ENCODE measurements around the gene ESRRA.

DNA sequence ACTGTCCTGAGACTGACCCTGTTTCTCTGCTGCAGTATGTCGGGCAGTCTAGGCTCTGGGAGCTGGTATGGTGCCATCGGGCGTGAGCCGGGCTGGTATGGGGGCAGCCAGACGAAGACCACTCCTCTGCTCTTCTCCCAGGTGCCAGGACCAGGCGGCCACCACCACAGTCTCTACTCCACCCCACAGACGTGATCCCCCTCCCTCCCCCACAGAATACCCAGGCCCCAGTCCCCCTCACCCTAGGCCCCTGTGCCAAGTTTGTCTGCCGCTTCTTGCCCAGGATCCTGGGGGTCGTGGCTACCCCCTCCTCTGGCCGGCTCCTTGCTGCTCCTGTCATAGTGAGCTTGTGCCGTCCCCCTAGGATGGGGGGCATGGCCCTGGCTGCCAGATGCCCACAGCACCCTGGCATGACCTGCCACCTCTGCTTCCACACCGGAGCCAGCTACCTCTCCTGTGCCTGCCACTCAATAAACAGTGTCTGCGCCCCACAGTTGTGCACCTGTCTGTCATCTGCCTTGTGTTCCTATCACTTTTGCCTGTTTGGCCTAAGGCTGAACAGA lies 16.2 kb upstream of the ESRRA start:
- TF ChIP-seq, protein P1, sequence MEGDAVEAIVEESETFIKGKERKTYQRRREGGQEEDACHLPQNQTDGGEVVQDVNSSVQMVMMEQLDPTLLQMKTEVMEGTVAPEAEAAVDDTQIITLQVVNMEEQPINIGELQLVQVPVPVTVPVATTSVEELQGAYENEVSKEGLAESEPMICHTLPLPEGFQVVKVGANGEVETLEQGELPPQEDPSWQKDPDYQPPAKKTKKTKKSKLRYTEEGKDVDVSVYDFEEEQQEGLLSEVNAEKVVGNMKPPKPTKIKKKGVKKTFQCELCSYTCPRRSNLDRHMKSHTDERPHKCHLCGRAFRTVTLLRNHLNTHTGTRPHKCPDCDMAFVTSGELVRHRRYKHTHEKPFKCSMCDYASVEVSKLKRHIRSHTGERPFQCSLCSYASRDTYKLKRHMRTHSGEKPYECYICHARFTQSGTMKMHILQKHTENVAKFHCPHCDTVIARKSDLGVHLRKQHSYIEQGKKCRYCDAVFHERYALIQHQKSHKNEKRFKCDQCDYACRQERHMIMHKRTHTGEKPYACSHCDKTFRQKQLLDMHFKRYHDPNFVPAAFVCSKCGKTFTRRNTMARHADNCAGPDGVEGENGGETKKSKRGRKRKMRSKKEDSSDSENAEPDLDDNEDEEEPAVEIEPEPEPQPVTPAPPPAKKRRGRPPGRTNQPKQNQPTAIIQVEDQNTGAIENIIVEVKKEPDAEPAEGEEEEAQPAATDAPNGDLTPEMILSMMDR (optimal IDR thresholded peaks at IDR 0.05 in 1 of 3, IDR thresholded peaks at IDR 0.05 in 1 of 3, conservative IDR thresholded peaks at IDR 0.05 in 1 of 3; ENCODE audit: extremely low read depth in 1 of 3, insufficient read depth in 2 of 3, low read length in 3 of 3): no peak
- no peak for TF ChIP-seq EZH2 (IDR thresholded peaks at IDR 0.05; ENCODE audit: low read length)
